H9 (cell line): ENCODE measurements around the gene TM9SF3. TPM values are rescaled to one million over a fixed set of nuclear protein-coding genes. Genes with fewer than 3 reads are reported as not detected.

Experiments
- DNase-seq: peaks from one replicate; pipeline ENCODE4 v3.0.0-alpha.2; 2017
- H2AFZ ChIP-seq: one replicate; pipeline ENCODE4 v1.6.1; 2013; ENCODE audit warnings: mild to moderate bottlenecking, low read length, control low read depth, moderate library complexity
- H2AK5ac ChIP-seq: 2 replicates; pipeline ENCODE4 v1.6.1; 2013; ENCODE audit warnings: low read length, control low read depth, mixed read lengths; ENCODE audit not compliant: insufficient read length
- H2BK120ac ChIP-seq: one replicate; pipeline ENCODE4 v1.6.1; 2013; ENCODE audit warnings: low read depth, mild to moderate bottlenecking, low read length, control low read depth, inconsistent platforms; ENCODE audit not compliant: poor library complexity, severe bottlenecking
- H2BK12ac ChIP-seq: 2 replicates; pipeline ENCODE4 v1.6.1; 2013; ENCODE audit warnings: low read length, control low read depth, mixed read lengths, low read depth; ENCODE audit not compliant: insufficient read length
- H2BK15ac ChIP-seq: 2 replicates; pipeline ENCODE4 v1.6.1; 2013; ENCODE audit warnings: low read depth, low read length, control low read depth
- H2BK20ac ChIP-seq: one replicate; pipeline ENCODE4 v1.6.1; 2013; ENCODE audit warnings: low read depth, mild to moderate bottlenecking, low read length, control low read depth, inconsistent platforms; ENCODE audit not compliant: poor library complexity, severe bottlenecking
- H2BK5ac ChIP-seq: 2 replicates; pipeline ENCODE4 v1.6.1; 2013; ENCODE audit warnings: low read length, control low read depth, mixed read lengths; ENCODE audit not compliant: insufficient read length
- H3K14ac ChIP-seq: 2 replicates; pipeline ENCODE4 v1.6.1; 2013; ENCODE audit warnings: low read length, control low read depth; ENCODE audit not compliant: insufficient read depth
- H3K18ac ChIP-seq: 2 replicates; pipeline ENCODE4 v1.6.1; 2013; ENCODE audit warnings: low read depth, mild to moderate bottlenecking, mixed read lengths, low read length, control low read depth; ENCODE audit not compliant: insufficient read length
- H3K23ac ChIP-seq: 2 replicates; pipeline ENCODE4 v1.6.1; 2013; ENCODE audit warnings: low read length, control low read depth, mixed read lengths, low read depth; ENCODE audit not compliant: insufficient read length
- H3K23me2 ChIP-seq: 2 replicates; pipeline ENCODE4 v1.6.1; 2013; ENCODE audit warnings: low read depth, mild to moderate bottlenecking, mixed read lengths, low read length, control low read depth; ENCODE audit not compliant: insufficient read length, poor library complexity, severe bottlenecking
- H3K27ac ChIP-seq: 2 replicates; pipeline ENCODE4 v1.5.1; 2013; ENCODE audit warnings: low read length, control low read depth, mixed read lengths, low read depth; ENCODE audit not compliant: insufficient read length
- H3K27me3 ChIP-seq: 2 replicates; pipeline ENCODE4 v1.6.1; 2013; ENCODE audit warnings: low read length, control low read depth, inconsistent platforms; ENCODE audit not compliant: insufficient read depth
- H3K4ac ChIP-seq: 2 replicates; pipeline ENCODE4 v1.6.1; 2013; ENCODE audit warnings: low read depth, mild to moderate bottlenecking, control low read depth, inconsistent platforms, low read length, moderate library complexity
- H3K4me1 ChIP-seq: 2 replicates; pipeline ENCODE4 v1.6.1; 2013; ENCODE audit warnings: low read length, control low read depth, inconsistent platforms; ENCODE audit not compliant: insufficient read depth
- H3K4me2 ChIP-seq: 2 replicates; pipeline ENCODE4 v1.6.1; 2013; ENCODE audit warnings: low read length, control low read depth, mixed read lengths; ENCODE audit not compliant: insufficient read length, insufficient read depth
- H3K56ac ChIP-seq: 2 replicates; pipeline ENCODE4 v1.6.1; 2013; ENCODE audit warnings: low read depth, mild to moderate bottlenecking, mixed read lengths, low read length, control low read depth; ENCODE audit not compliant: insufficient read length
- H3K79me1 ChIP-seq: 2 replicates; pipeline ENCODE4 v1.6.1; 2013; ENCODE audit warnings: low read depth, mild to moderate bottlenecking, moderate library complexity, low read length, control low read depth, inconsistent platforms; ENCODE audit not compliant: insufficient read depth, poor library complexity, severe bottlenecking
- H3K79me2 ChIP-seq: 2 replicates; pipeline ENCODE4 v1.6.1; 2013; ENCODE audit warnings: low read length, control low read depth, inconsistent platforms; ENCODE audit not compliant: insufficient read depth
- H3K9ac ChIP-seq: 2 replicates; pipeline ENCODE4 v1.6.1; 2013; ENCODE audit warnings: low read length, control low read depth, mixed read lengths; ENCODE audit not compliant: insufficient read length; ENCODE audit errors: extremely low read depth
- H3K9me3 ChIP-seq: one replicate; pipeline ENCODE4 v1.6.1; 2013; ENCODE audit warnings: low read depth, low read length, inconsistent platforms; ENCODE audit not compliant: control insufficient read depth
- H3T11ph ChIP-seq: one replicate; pipeline ENCODE4 v1.6.1; 2013; ENCODE audit warnings: mild to moderate bottlenecking, low read length, control low read depth, inconsistent platforms
- H4K20me1 ChIP-seq: one replicate; pipeline ENCODE4 v1.6.1; 2013; ENCODE audit not compliant: control insufficient read depth, insufficient read length, insufficient read depth
- H4K5ac ChIP-seq: 2 replicates; pipeline ENCODE4 v1.6.1; 2013; ENCODE audit warnings: low read depth, mild to moderate bottlenecking, mixed read lengths, low read length, control low read depth; ENCODE audit not compliant: insufficient read length
- H4K8ac ChIP-seq: replicated peaks from 2 replicates; pipeline ENCODE4 v1.6.1; 2013; ENCODE audit warnings: low read length, control low read depth, mixed read lengths, low read depth; ENCODE audit not compliant: insufficient read length
- H4K91ac ChIP-seq: 2 replicates; pipeline ENCODE4 v1.6.1; 2013; ENCODE audit warnings: low read depth, mild to moderate bottlenecking, moderate library complexity, mixed read lengths, low read length, control low read depth; ENCODE audit not compliant: insufficient read length
- H3K27ac Mint-ChIP-seq, 3 experiments: 2 replicates in 2 of 3; 3 replicates in 1 of 3; pipeline ENCODE4 v1.8.0; 2020 to 2021; ENCODE audit warnings: mixed read lengths in 3 of 3, mild to moderate bottlenecking in 1 of 3, moderate library complexity in 1 of 3
- H3K27me3 Mint-ChIP-seq: 2 replicates; pipeline ENCODE4 v1.8.0; 2021; ENCODE audit warnings: low read depth, mild to moderate bottlenecking, moderate library complexity, mixed read lengths
- H3K36me3 Mint-ChIP-seq, 3 experiments: 2 replicates in 2 of 3; 3 replicates in 1 of 3; pipeline ENCODE4 v1.8.0; 2020 to 2021; ENCODE audit warnings: low read depth in 3 of 3, mixed read lengths in 3 of 3; ENCODE audit not compliant: insufficient read depth in 1 of 3
- H3K4me1 Mint-ChIP-seq, 2 experiments: 2 replicates each; pipeline ENCODE4 v1.8.0; 2020; ENCODE audit warnings: mixed read lengths in 2 of 2
- H3K4me3 Mint-ChIP-seq, 2 experiments: 2 replicates in 1 of 2; 3 replicates in 1 of 2; pipeline ENCODE4 v1.8.0; 2020 to 2021; ENCODE audit warnings: mild to moderate bottlenecking in 2 of 2, mixed read lengths in 2 of 2, moderate library complexity in 1 of 2
- H3K9me3 Mint-ChIP-seq, 2 experiments: 2 replicates in 1 of 2; 3 replicates in 1 of 2; pipeline ENCODE4 v1.8.0; 2020; ENCODE audit warnings: mild to moderate bottlenecking in 2 of 2, mixed read lengths in 2 of 2, moderate library complexity in 1 of 2
- CTCF ChIP-seq: fragments of 200-600 bp; sonication (generic); conservative IDR thresholded peaks from 3 replicates; pipeline ENCODE4 v1.8.0; 2021; ENCODE audit warnings: antibody characterized with exemption, mild to moderate bottlenecking
- WGBS: extraction: QIAGEN DNeasy Blood & Tissue Kit; methylation state at CpG from one replicate; pipeline ENCODE4 v1.1.7; 2013; ENCODE audit warnings: missing lambda C conversion rate, low lambda C conversion rate, mixed read lengths; ENCODE audit not compliant: insufficient read length; ENCODE audit errors: extremely low coverage; 5-methylcytosine and 5-hydroxymethylcytosine counted together
- total RNA-seq: library from RNA; stranded (reverse); gene quantifications from 2 replicates; pipeline ENCODE4 v1.2.1, GENCODE V29; 2021

TM9SF3 gene
- total RNA-seq, 1 experiment from 2014 or later = 120 TPM

DNA sequence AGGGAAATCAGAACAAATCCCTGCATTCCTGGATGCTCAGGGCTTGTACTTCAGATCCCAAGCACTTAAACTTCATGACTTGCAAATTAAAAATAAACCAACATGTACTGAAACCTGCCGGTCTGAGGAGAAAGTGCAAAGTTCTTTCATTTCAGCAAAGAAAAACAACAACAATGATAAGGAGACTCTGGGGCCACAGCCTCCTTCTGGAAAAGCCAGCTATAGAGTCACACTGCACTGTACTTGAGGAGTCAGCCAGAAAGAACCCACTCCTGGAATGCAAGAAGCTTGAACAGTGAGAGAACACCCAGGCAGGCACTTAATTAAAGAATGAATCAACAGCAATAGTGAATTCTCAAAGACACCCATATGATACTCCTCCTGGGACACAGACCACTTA is 49.7 kb upstream of the TM9SF3 start:
- H4K5ac ChIP-seq = no peak overlapping the region
- no peak overlapping the region for H2BK20ac ChIP-seq
- H4K20me1 ChIP-seq = no peaks in the 10 kb centered on the region
- no peaks in the 10 kb centered on the region for H3K9me3 ChIP-seq
- no peaks in the 10 kb centered on the region; a peak in 1 of 5 replicates for H3K9me3 Mint-ChIP-seq
- no peak overlapping the region for H4K8ac ChIP-seq
- H2AK5ac ChIP-seq = no peak overlapping the region
- no peak overlapping the region for H2BK5ac ChIP-seq
- no peak for TF ChIP-seq CTCF
- H3K27ac ChIP-seq = no peak overlapping the region
- no peak overlapping the region for H2BK15ac ChIP-seq
- no peak overlapping the region for H3K4me2 ChIP-seq
- H3K14ac ChIP-seq = no peak overlapping the region
- H3K4me1 ChIP-seq = no peaks in the 10 kb centered on the region
- DNase-seq = no peak
- no peak overlapping the region for H3K9ac ChIP-seq
- no peaks in the 10 kb centered on the region for H3K27me3 ChIP-seq
- no CpG with 5 or more reads among the region's 1 CpG for WGBS
- no peak overlapping the region for H2BK120ac ChIP-seq
- H2AFZ ChIP-seq = no peak overlapping the region
- no peaks in the 10 kb centered on the region for H3K4me1 Mint-ChIP-seq
- no peak overlapping the region for H3K4ac ChIP-seq
- H3K23ac ChIP-seq = no peak overlapping the region
- H3K36me3 Mint-ChIP-seq = no peaks in the 10 kb centered on the region
- H3K4me3 Mint-ChIP-seq = no peak overlapping the region
- H3K56ac ChIP-seq = no peak overlapping the region
- no peaks in the 10 kb centered on the region for H3K79me1 ChIP-seq
- H3K79me2 ChIP-seq = no peaks in the 10 kb centered on the region
- no peak overlapping the region for H3T11ph ChIP-seq
- H3K23me2 ChIP-seq = no peaks in the 10 kb centered on the region
- H2BK12ac ChIP-seq = no peak overlapping the region
- no peak overlapping the region for H3K27ac Mint-ChIP-seq
- H4K91ac ChIP-seq = no peak overlapping the region
- no peaks in the 10 kb centered on the region for H3K27me3 Mint-ChIP-seq
- H3K18ac ChIP-seq = no peak overlapping the region
